GM19452 (cell line): ENCODE data around the gene C9orf43.
"Not testable (repeated sequence)": the region's sequence is repeated elsewhere in the genome, so short reads cannot be mapped to it uniquely, and the experiment has no call there.

ENCODE experiments used
- ATAC-seq: cut with Tn5 transposase; IDR thresholded peaks from one replicate; pipeline ENCODE4 v1.9.1; 2021; ENCODE audit not compliant: unreplicated experiment

C9orf43 gene

GRCh38 chr9:113409883-113410206 is 702 bp upstream of the C9orf43 start:
- ATAC-seq: peak; percentile 4

GRCh38 chr9:113416149-113416721 is 5.7 kb downstream of the C9orf43 start:
- ATAC-seq: peak; percentile 98

- no peak for ATAC-seq
Observed at GRCh38 chr9:113417370-113417769, 6.8 kb downstream of the C9orf43 start.

DNA sequence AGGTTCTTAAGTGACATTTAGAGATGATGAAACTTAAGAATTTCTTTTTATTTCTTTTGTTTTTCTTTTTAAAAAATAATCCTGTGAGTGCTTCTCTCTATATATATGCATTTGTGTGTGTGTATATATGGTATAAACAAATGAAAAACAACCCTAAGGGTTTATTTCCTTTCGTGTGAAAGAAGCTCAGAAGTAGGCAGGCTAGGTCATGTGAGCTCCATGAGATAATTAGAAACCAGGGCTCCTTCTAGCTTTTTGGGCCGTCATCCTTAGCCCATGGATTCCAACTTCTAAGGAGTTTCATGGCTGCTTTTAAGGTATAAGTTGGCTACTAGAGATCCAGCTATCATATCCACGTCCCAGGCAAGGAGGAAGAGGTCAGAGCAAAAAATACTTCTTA is 11.2 kb downstream of the C9orf43 start:
- no peak for ATAC-seq

GRCh38 chr9:113425072-113425471 is 14.5 kb downstream of the C9orf43 start:
- no peak for ATAC-seq

DNA sequence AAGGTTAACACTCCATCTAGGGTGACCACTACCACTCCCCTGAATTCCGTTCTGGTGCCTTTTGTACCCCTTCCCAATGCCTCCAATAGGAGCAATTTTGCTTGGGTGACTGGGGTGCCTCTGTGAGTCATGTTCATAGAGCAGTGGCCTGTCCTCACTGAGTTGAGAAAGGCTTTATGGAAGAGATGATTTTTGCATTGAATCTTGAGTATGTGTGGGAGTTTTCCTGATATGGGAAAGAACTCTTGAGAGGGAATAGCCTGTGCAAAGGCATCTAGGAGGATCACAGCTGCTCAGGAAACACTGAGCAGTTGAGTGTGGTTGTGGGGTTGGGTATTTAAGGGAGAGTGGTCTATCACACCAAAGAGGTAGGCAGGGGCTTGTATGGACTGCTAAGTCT is 16.2 kb downstream of the C9orf43 start:
- no peak for ATAC-seq

GRCh38 chr9:113427629-113428028 is 17.1 kb downstream of the C9orf43 start:
- ATAC-seq: no peak

GRCh38 chr9:113428062-113428615 is 17.6 kb downstream of the C9orf43 start:
- no peak for ATAC-seq

DNA sequence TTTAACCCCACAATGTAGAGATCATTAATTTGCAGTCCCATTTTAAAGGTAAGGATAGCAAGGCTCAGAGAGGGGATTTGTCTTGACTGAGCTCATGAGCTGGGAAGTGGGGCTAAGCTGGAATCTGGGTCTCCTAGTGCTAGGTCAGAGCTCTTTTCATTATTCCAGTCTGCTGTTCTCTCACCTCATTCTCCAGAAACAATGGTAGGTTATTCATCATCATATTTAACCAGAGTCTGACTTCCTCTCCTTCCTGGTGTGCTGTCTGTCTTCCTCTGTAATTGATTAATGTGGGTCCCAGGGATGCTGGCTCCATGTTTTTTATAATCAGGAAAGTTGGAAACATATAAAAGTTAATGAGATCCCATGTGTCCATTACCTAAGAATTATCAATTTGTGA is 20.6 kb downstream of the C9orf43 start:
- ATAC-seq: no peak

DNA sequence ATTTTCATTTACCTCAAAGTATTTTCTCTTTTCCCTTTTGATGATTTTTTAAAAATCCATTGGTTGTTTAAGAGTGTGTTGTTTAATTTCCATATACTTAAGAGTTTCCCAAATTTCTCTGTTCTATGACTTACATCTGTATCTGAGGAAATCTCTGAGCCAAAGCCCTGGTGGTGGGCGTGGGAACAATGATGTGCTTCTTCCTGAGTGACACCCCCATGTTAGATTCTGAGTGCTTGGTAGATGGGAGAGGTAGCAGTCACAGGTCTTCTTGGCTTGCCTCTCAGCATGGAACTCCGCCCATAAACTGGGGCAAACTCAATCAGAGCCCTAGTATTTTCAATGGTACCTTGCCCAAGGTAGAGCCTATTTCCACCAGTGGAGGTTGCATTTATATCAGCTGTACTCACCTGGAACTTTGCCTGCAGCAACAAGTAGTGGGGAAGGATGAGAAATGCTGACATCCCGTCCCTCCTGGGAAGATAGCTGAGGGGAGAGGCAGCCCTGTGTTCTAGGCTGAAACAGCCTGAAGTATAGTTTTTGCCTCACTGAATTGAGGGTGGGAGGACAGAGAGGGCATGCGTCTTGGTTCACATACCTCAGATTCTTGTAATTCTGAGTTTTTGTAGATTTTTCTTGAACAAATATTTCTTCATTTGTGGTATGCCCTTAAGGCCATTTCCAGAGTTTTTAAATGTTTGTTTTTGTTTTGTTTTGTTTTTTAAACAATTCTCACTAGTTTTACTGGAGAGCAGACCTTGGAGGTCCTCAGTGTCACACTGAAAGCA is 26.4 kb downstream of the C9orf43 start:
- ATAC-seq: no peak

GRCh38 chr9:113437716-113438115 is 27.2 kb downstream of the C9orf43 start:
- not testable (repeated sequence) for ATAC-seq

- ATAC-seq: no peak
Observed at GRCh38 chr9:113444736-113445135, 34.2 kb downstream of the C9orf43 start.

DNA sequence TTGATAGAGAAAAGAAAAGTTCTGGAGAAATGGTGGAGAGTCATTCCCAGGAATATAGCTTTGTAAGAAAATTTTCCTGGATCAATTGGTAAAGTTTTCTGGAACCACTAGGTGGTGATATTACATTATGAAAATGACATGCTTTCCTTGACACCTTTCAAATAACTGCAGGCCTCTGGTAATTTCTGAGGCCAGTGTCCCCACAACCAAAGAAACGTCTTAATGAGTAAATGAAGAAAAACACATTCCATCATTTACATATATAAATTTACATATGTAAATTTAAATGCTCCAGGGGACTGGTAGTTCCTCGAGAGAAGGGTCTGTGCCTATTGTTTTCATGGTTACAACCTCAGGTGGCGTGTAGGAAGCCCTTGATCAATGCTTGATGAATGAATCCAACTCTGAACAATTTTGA is 35.8 kb downstream of the C9orf43 start:
- no peak for ATAC-seq

DNA sequence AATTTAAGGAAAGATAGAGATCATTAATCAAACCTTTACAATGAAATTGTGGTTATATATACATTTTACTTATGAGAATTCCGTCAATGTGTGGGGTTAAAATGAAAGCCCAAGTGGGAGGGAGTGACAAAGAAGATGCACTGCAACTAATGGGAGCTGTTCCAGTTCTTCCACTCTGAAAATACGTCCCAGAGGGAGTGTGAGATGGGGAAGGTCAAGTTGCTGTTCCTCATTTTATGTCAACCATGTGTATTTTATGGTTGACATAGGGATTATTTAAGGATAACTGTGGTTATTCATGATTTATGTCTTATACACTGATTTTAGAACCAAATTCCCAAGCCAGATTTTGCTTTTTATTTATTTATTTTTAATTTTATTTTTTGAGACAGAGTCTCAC is 38.8 kb downstream of the C9orf43 start:
- no peak for ATAC-seq

- ATAC-seq: no peak
Observed at GRCh38 chr9:113452113-113452605, 41.6 kb downstream of the C9orf43 start.

GRCh38 chr9:113454914-113455761 is 44.6 kb downstream of the C9orf43 start:
- no peak for ATAC-seq

- no peak for ATAC-seq
Observed at GRCh38 chr9:113456235-113456634, 45.7 kb downstream of the C9orf43 start.

DNA sequence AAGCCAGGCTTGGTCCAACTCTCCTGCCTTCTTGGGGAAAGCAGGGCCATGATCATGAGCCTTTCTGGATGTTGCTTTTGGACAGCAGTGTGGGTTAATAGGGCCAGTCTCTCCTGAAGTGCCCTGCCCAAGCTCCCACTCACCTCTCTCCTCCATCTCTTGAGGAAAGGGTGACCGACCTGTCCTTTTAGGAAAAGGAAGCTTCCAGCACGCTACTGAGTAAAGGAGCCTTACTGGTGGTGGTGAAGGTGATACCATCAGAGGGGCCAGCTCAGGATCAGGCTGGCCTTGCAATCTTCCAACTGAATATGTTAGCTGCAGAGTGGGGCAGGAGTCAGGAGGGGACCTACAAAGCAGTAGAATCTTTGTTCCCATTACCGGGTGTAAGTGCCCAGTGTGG is 50.7 kb downstream of the C9orf43 start:
- no peak for ATAC-seq

GRCh38 chr9:113461943-113462342 is 51.4 kb downstream of the C9orf43 start:
- ATAC-seq: no peak

GRCh38 chr9:113462781-113463286 is 52.3 kb downstream of the C9orf43 start:
- ATAC-seq: no peak
